HuH-7 (cell line): ENCODE results near the gene SPATA13.

Experiments
- DNase-seq: peaks from one replicate; pipeline ENCODE4 v3.0.0; 2011; ENCODE audit warnings: low spot score

The SPATA13 gene

GRCh38 chr13:24223341-24224231 is 63.1 kb downstream of the SPATA13 start:
- DNase-seq, result no peak

DNA sequence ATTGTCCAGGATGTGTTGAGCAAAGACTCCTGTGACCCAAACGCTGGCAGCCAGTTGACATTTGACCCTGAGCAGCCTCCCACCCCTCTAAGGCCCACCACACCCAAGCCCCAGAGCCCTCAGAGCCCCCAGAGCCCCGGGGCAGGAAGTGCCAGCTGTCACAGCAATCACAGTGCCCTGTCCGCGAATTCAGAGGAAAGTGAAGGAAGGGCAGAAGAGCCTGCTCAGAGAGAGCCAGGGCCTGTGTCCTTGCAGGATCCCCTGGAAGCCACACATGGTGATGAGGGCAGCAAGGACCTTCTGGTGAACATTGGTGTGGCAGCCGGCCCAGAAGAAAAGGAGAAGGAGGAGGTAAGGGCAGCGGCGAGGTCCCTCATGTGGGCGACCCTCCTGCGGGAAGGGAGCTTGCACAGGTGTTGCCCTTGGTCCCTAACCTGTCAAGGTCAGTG is 63.7 kb downstream of the SPATA13 start:
- no peak for DNase-seq

- DNase-seq, result no peak
Observed at GRCh38 chr13:24225062-24225461, 64.5 kb downstream of the SPATA13 start.

- DNase-seq, result no peak
Observed at GRCh38 chr13:24225930-24226329, 65.4 kb downstream of the SPATA13 start.

- no peak for DNase-seq
Observed at GRCh38 chr13:24226762-24227161, 66.2 kb downstream of the SPATA13 start.

DNA sequence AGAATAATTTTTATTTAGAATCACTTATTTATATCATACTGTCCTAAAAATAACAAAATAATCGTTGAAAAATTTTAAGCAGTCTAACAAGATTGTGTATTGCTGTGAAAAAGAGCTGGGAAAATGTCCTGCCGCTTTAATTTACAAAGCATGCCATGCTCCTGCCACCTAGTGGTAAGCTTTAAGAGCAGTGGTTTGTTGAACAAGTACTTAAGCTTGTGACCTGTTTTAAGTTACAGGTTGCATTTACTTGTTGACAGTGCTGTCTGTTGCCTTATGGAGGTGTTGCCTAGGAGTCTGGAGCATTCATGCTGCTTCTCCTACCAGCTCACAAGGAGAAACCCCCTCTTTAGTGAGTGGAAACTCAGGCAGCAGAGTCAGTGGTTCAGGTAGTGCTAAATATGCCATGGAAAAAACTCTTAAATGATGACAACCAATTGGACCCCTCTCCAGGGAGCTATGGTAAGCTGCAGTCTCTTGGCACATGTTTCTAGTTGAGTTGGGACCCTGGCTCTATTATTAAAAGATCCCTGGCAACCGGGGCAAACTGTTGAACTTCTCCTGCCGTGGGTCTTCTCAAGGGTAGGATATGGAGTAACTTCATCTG is 68.4 kb downstream of the SPATA13 start:
- peak; percentile 47 for DNase-seq

DNA sequence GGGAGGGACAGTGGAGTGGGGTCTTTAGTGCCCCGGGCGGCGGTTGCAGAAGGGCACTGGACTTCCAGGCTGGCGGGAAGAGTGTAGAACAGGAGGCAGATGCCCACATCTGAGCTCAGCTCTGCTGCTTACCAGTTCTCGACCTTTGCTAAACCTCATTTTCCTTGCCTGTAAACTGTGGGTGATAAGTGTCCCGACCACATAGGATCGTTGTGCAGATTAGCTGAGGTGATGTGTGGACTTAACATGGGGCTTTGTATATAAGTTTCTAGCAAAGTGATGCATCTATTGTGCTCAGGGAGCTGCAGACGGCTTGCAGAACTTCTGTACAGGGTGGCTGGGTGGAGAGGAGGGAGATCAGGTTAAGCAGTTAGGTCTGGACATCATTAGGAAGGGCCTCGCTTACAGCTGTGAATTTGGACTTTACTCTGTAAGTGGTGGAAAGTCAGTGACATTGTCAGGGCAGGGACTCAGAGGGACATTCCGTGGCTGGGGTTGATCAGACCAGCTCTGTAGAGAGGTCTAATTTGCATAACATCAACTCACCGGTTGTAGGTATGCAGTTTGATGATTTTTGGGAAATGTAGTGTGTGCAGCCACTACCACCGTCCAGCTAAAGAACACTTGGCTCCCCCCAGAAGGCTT is 70.0 kb downstream of the SPATA13 start:
- no peak for DNase-seq

DNA sequence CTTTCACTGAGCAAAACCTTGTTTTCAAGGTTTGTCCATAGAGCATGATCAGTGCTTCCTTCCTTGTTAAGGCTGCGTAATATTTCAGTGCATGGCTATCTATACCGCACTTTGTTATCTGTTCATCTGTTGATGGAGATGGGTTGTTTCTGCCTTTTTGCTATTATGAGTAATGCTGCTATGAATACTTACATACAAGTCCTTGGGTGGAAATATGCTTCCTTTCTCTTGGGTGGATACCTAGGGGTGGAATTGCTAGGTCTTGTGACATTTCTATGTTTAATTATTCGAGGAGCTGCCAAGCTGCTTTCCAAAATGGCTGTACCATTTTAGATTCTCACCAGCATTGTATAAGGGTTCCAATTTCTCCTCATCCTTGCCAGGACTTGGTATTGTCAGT is 70.9 kb downstream of the SPATA13 start:
- no peak for DNase-seq

GRCh38 chr13:24232037-24232436 is 71.5 kb downstream of the SPATA13 start:
- DNase-seq, result no peak

- no peak for DNase-seq
Observed at GRCh38 chr13:24232474-24232873, 72.0 kb downstream of the SPATA13 start.

GRCh38 chr13:24233351-24233901 is 72.9 kb downstream of the SPATA13 start:
- no peak for DNase-seq

GRCh38 chr13:24234200-24234915 is 73.8 kb downstream of the SPATA13 start:
- DNase-seq, result no peak

GRCh38 chr13:24237356-24237755 is 76.8 kb downstream of the SPATA13 start:
- no peak for DNase-seq

DNA sequence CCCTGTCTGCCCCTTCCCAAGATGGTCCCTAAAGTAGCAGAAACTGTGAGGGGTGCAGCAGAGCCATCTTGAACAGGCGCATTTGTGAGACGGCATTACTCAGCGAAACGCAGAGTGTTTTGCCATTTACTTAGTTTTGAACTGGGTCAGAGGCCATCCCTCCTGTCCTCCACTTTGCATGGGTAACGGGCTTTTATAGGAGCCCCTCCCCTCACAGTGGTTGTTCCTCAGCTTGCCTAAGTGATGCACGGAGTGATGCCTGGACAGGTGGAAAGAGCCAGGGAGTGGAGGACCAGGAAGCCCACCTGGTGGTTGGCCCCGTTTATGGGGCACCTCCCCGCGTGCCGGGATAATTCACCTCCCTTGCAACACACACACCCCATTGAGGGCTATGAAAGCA is 80.8 kb downstream of the SPATA13 start:
- no peak for DNase-seq

DNA sequence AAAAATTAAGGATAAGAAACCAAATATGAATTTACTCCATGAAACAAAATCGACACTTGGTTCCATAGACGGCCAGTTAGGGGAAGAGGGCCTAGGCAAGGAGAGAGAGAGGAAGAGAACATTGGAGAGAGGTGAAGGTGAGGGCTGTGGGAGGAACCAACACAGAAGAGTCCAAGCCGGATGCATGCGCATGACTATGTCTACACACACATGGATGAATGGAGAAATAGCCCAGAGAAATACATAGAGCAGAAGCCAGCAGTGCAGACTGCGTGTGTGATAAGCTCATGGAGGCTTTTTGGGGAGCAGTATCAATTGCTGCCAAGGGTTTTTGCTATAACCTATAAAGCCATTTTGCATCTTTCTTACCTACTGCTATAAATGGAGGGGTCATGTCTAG is 81.6 kb downstream of the SPATA13 start:
- DNase-seq, result no peak

DNA sequence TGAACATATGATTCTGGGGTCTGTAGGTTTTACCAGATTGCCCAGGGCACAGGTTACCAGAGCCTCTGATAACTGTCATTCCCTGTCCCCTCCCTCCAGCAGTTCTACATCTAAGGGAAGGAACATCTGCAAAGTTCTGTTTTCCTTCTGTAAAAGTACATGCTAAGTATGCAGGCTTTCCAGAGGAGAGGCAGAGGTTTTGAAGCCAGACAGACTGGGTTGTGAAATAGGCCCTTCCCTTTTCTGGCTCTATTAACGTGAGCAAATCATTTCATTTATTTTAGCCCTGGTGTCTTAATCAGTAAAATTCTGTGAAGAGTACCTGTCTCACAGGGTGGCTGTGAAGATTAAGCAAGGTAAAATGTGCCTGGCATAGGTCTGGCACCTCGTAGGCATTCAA is 82.8 kb downstream of the SPATA13 start:
- DNase-seq, result no peak

DNA sequence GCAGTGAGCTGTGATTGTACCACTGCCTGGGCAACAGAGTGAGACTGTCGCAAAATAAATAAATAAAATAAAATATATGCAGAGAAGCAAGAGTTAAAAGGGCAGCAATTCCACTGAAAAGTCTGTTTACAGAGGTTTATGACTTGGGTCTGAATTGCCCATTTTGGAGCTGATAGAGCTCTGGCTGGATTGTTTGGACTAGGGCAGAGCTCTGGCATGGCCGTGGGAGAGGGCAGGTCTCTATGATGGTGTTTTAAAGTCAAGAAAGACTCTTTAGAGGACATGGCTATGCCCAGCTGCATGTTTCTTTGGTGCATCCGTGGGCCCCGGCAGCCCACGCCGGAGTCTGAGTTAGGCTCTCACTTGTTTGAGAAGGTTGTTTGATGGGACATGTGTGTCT is 84.3 kb downstream of the SPATA13 start:
- no peak for DNase-seq

- no peak for DNase-seq
Observed at GRCh38 chr13:24247016-24247415, 86.5 kb downstream of the SPATA13 start.

GRCh38 chr13:24249624-24250023 is 89.1 kb downstream of the SPATA13 start:
- no peak for DNase-seq

DNA sequence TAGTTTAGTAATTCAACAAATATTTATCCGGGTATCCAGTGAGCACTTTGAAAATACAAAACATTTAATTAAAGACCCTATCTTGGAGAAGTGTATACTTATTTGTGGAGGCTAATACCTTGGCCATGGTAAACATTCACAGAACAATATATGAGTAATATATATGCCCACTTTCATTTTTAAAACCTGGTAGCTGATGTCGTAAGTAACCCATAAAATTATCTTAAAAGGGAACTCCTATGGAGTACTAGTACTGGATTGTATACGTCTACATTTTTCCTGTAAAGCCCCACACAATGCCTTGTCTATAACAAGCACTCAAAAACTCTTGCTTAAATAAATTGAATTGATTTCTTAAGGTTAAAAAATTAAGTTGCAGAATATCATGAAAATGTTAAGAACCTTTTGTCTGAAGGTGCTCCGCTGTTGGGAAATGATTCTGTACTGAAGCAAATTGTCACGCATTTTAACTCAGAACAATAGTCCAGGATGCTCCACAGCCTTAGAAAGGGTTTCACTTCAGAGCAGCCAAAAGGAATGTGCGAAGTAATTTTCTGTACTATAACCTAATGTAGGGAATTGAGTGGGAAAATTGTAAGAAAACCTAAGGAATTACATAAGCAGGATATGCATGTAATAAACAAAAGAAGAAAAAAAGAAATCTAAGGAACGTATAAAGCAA is 90.0 kb downstream of the SPATA13 start:
- no peak for DNase-seq

DNA sequence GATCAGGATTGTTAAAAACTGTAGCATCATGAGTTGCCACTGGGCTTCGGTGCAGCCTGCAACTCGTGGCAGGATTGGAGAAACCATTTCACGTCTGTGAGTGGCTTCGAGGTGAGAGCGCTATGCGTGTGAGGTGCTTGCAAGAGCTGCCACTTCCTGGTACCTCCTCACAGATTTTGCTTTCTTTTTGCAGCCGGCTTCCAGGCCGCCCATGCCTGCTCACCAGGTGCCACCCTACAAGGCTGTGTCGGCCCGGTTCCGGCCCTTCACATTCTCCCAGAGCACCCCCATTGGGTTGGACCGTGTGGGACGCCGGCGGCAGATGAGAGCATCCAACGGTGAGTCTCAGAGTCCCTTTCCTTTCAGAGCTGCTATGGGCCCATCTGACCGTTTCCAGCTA is 91.0 kb downstream of the SPATA13 start:
- DNase-seq, result no peak

- no peak for DNase-seq
Observed at GRCh38 chr13:24252136-24252535, 91.6 kb downstream of the SPATA13 start.
